ENCODE measurements around the gene ZNF286A. TPM values are rescaled to one million over a fixed set of nuclear protein-coding genes. Genes with fewer than 3 reads are reported as not detected.
"Not testable (repeated sequence)": the region's sequence is repeated elsewhere in the genome, so short reads cannot be mapped to it uniquely, and the experiment has no call there.

Gene ZNF286A
- 10 to 100 TPM; 15.2 to 20.4 (median 18.9) TPM for total RNA-seq

DNA sequence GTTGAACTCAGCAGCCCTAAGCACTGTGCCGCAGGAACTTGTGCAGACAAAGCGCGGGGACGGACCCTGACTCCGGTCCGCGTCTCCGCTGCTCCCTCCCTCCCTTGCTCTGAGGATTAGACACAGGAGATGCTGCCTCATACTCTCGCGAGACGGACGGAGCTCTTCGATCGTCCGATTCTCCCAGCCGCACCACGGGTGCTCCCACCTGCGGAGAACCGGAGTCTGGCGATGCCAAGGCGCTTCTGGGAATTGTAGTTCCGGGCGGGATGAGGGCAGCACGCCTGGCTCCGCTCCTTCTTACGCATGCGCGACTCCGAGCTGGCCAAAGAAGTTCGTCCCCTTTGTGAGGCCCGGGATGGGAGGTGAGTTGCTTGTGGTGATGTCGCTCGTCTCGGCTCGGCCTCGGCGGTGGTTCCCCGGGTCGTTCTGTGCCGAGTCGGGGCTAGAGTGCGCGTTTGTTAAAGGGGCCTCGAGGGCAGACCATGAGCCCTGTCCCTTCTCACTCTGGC is at the start of gene ZNF286A:
TSS of gene ZNF286A (plus strand) at position 340 of the 512 bp plus-strand sequence. CDS start 578 bp downstream, outside the sequence.
- H3K4me3 ChIP-seq: peak within 1 kb of the TSS; percentile 57 to 70 (median 60)
- peak; percentile 100 for DNase-seq (ENCODE audit: extremely low spot score)
- WGBS: 0% methylated on average over 9 of the region's 44 CpGs
- H3K36me3 ChIP-seq; intact Hi-C loops (cut with DNase I); H3K27me3 ChIP-seq; H3K9me3 ChIP-seq; H3K4me1 ChIP-seq: not testable (repeated sequence)
- TF ChIP-seq POLR2AphosphoS5 (IDR thresholded peaks at IDR 0.05): peak; percentile 90 to 91
- peak; percentile 47 for TF ChIP-seq POLR2A (IDR thresholded peaks at IDR 0.05; ENCODE audit: low read depth)
- peak within 1 kb of the TSS; percentile 63 to 78 (median 70) for H3K27ac ChIP-seq (replicated peaks in 1 of 4)

DNA sequence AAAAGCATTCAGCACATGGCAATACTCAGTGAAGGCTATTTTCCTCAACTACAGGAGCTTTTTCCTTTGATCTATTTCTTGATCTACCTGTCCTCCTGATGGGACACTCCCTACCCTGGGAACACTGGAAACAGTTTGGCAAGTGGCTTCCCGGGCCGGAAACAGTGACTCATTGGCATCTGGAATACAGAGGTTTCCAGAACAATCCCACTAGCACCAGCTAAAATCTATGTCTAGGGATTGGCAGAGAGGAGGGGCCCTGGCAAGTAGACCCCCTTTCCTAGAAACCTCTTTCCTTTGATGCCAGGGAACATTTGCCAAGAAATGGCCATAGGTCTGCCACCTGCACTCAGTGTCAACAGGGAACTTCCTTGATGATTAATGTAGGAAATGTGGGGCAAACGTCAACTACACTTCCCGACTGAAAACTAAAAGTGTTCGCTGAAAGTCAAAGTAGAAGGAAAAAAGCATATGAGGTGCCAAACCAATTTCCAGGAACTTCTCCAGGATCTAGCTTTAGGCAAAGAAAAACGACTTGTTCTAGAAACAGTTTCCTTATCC is 49.6 kb upstream of the ZNF286A start:
- DNase-seq (ENCODE audit: extremely low spot score): peak; percentile 53

DNA sequence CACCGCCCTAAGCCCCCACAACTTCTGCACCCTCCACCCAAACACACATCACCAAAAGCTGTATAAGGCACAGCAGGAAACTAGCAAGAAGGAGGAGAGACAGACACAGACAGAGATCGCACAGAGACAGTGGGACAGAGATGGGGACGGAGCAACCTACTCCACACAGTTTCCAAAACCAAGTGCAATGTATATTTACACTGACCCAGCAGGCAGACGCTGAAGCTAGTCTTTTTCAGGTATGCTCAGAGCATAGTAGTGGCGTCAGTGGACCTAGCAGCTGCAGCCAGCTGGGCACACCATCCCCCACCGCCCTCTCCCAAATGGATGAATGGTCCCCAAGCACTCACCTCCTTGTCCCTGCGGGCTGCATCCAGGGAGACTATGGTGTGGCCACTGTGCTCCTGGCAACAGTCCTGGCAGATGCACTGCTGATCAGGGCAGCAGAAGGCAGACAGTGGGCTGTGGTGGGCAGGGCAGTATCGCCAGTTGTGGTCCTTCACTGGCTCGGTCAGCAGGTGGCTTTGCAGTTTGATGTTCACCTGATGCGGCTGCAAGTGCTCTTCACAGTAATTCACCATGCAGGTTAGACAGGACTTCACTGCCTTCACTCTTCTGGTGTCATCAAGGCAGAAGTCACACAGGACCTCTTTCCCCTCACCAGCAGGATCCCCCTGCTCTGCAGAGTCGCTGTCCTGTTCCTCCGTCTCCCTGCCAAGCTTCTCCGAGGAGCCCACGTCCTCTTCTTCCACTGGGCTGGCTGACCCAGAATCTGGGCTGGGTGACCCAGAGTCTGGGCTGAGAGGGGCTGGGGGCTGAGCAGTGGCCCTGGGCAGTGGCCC is 48.6 kb upstream of the ZNF286A start:
- Histone ChIP-seq H3K4me3 (peak overlapping the region; percentile 55 to 73 (median 66)), H3K36me3 (no peaks in the 10 kb centered on the region), H3K27ac (replicated peaks in 1 of 4) (peak overlapping the region; percentile 80 to 85 (median 83)), H3K4me1 (peaks cover 14 to 55% (median 49%) of the 10 kb centered on the region in 4 donors), H3K27me3 (no peaks in the 10 kb centered on the region), H3K9me3 (no peaks in the 10 kb centered on the region)
- intact Hi-C loops (cut with DNase I): no loop called here
- TF ChIP-seq POLR2A (IDR thresholded peaks at IDR 0.05; ENCODE audit: low read depth) (no peak), POLR2AphosphoS5 (IDR thresholded peaks at IDR 0.05) (no peak), EP300 (IDR thresholded peaks at IDR 0.05) (no peak)
- TF ChIP-seq, protein P1, sequence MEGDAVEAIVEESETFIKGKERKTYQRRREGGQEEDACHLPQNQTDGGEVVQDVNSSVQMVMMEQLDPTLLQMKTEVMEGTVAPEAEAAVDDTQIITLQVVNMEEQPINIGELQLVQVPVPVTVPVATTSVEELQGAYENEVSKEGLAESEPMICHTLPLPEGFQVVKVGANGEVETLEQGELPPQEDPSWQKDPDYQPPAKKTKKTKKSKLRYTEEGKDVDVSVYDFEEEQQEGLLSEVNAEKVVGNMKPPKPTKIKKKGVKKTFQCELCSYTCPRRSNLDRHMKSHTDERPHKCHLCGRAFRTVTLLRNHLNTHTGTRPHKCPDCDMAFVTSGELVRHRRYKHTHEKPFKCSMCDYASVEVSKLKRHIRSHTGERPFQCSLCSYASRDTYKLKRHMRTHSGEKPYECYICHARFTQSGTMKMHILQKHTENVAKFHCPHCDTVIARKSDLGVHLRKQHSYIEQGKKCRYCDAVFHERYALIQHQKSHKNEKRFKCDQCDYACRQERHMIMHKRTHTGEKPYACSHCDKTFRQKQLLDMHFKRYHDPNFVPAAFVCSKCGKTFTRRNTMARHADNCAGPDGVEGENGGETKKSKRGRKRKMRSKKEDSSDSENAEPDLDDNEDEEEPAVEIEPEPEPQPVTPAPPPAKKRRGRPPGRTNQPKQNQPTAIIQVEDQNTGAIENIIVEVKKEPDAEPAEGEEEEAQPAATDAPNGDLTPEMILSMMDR (IDR thresholded peaks at IDR 0.05): no peak
- WGBS: 34% methylated on average over 7 of the region's 14 CpGs
- no peak for DNase-seq (ENCODE audit: extremely low spot score)

More for the DNA sequence above, 49.6 kb upstream of the ZNF286A start:
- H3K27ac ChIP-seq (replicated peaks in 1 of 4): peak overlapping the region; percentile 80 to 85 (median 83)
- TF ChIP-seq, protein P1 (IDR thresholded peaks at IDR 0.05): no peak
- TF ChIP-seq POLR2AphosphoS5 (IDR thresholded peaks at IDR 0.05): peak; percentile 63 to 76
- H3K36me3 ChIP-seq: no peaks in the 10 kb centered on the region
- WGBS: 31% methylated on average over 6 of the region's 6 CpGs
- no peaks in the 10 kb centered on the region for H3K27me3 ChIP-seq
- peaks cover 22 to 65% (median 59%) of the 10 kb centered on the region in 4 donors for H3K4me1 ChIP-seq
- H3K4me3 ChIP-seq: peak overlapping the region; percentile 55 to 73 (median 66)
- no peaks in the 10 kb centered on the region for H3K9me3 ChIP-seq
- intact Hi-C loops (cut with DNase I): no loop called here

DNA sequence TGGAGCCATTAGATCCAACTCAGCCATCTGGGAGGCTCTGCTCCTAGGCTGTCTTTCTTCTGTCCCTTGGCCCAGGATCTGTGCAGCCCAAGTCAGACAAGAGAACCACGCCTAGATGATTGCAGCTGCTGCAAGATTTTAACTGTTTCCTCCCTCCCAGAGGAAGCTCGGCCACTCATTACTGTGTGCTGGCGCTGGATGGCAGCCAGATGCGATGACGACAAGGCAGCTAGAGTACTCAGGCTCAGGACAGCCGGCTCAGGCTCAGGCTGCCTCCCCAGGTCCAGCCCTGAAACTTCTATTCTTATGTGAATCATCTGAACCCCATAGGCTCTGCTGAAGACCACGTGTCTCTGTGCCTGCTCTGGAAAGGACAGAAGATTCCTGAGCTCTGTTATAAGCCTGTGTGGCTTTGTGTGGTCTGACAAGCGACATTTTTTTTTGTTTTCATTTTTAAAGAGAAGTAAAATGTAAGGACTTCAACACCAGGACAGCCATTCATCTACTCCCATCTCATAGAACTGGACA is 47.9 kb upstream of the ZNF286A start:
- intact Hi-C loops (cut with DNase I): no loop called here
- H3K4me3 ChIP-seq: peak overlapping the region; percentile 55 to 73 (median 66)
- peaks cover 14 to 51% (median 46%) of the 10 kb centered on the region in 4 donors for H3K4me1 ChIP-seq
- peak; percentile 95 for DNase-seq (ENCODE audit: extremely low spot score)
- WGBS: 5% methylated on average over 8 of the region's 8 CpGs
- no peaks in the 10 kb centered on the region for H3K36me3 ChIP-seq
- H3K27ac ChIP-seq (replicated peaks in 1 of 4): peak overlapping the region; percentile 80 to 85 (median 83)
- H3K27me3 ChIP-seq: no peaks in the 10 kb centered on the region
- TF ChIP-seq EP300 (IDR thresholded peaks at IDR 0.05) (no peak), POLR2AphosphoS5 (IDR thresholded peaks at IDR 0.05) (peak; percentile 91 to 95), POLR2A (IDR thresholded peaks at IDR 0.05; ENCODE audit: low read depth) (peak; percentile 12)
- TF ChIP-seq, protein P1 (IDR thresholded peaks at IDR 0.05): no peak
- H3K9me3 ChIP-seq: no peaks in the 10 kb centered on the region

DNA sequence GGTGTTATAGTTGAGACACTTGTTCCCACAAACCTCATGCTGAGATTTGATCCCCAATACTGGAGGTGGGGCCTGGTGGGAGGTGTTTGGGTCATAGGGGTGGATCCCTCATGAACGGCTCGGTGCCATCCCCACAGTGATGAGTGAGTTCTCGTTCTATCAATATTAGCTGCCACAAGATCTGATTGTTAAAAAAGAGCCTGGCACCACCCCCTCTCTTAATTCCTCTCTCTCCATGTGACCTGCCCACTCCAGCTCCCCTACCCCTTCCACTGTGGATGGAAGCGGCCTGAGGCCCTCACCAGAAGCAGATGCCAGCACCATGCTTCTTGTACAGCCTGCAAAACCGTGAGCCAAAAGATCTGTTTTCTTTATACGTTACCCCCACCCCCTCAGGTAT is 46.6 kb upstream of the ZNF286A start:
- WGBS: 86% methylated on average over 6 of the region's 6 CpGs
- TF ChIP-seq POLR2A (IDR thresholded peaks at IDR 0.05; ENCODE audit: low read depth): no peak
- TF ChIP-seq POLR2AphosphoS5 (IDR thresholded peaks at IDR 0.05): no peak
- TF ChIP-seq, protein P1 (IDR thresholded peaks at IDR 0.05): no peak
- TF ChIP-seq EP300 (IDR thresholded peaks at IDR 0.05): no peak
- no peaks in the 10 kb centered on the region for H3K9me3 ChIP-seq
- no peaks in the 10 kb centered on the region for H3K36me3 ChIP-seq
- H3K4me3 ChIP-seq: no peak overlapping the region
- H3K27me3 ChIP-seq: no peaks in the 10 kb centered on the region
- DNase-seq (ENCODE audit: extremely low spot score): no peak
- no peak overlapping the region for H3K27ac ChIP-seq (replicated peaks in 1 of 4)
- peaks cover 14 to 46% (median 41%) of the 10 kb centered on the region in 4 donors for H3K4me1 ChIP-seq
- intact Hi-C loops (cut with DNase I): no loop called here

DNA sequence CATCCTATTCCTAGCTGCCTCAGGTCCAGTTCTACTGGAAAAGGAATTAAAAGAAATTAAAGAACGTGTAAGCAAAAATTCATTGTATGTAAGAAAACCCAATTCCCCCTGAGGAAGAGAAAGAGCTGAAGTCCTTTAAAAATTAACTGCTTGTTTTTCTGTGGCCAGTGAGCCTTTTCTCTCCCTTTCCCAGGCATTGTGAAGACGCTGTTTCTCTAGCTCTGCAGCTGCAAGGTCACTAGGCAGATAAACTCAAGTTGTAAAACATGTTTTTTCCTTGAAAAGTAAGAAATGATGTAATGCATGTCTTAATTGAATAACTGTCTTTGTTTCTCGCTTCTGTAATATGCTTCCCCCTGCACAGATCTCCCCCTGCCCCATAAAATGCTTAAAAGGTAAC is 45.2 kb upstream of the ZNF286A start:
- H3K36me3 ChIP-seq; H3K27ac ChIP-seq (replicated peaks in 1 of 4); DNase-seq (ENCODE audit: extremely low spot score); H3K27me3 ChIP-seq; H3K4me3 ChIP-seq; H3K9me3 ChIP-seq; intact Hi-C loops (cut with DNase I): not testable (repeated sequence)
- peaks cover 18 to 32% (median 27%) of the 10 kb centered on the region in 4 donors for H3K4me1 ChIP-seq
- WGBS: 88% methylated on average over 3 of the region's 3 CpGs

Data from esophagus muscularis mucosa (tissue), 4 donors.